GM21717 (cell line): ENCODE results near the gene RETN.
"Not testable (repeated sequence)": the region's sequence is repeated elsewhere in the genome, so short reads cannot be mapped to it uniquely, and the experiment has no call there.

Experiments
- ATAC-seq: cut with Tn5 transposase; IDR thresholded peaks from one replicate; pipeline ENCODE4 v1.9.1; 2021; ENCODE audit warnings: mild to moderate bottlenecking, moderate library complexity; ENCODE audit not compliant: unreplicated experiment

The RETN gene

GRCh38 chr19:7637374-7638256 lies 31.2 kb upstream of the RETN start:
- ATAC-seq, result no peak

- ATAC-seq, result no peak
Measured at GRCh38 chr19:7638802-7639465, 29.9 kb upstream of the RETN start.

DNA sequence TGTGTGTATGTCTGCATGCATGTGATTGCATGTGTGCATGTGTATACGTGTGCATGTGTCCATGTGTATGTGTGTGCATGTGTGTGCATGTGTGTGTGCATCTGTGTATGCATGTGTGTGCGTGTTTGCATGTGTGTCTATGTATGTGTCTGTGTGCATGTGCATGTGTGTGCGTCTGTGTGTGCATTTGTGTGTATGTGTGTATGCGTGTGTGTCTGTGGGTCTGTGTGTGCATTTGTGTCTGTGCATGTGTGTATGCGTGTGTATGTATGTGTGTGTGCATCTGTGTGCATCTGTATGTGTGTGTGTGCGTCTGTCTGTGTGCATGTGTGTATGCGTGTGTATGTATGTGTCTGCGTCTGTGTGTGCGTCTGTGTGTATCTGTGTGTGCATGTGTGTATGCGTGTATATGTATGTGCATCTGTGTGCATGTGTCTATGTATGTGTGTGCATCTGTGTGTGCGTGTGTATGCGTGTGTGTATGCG lies 28.9 kb upstream of the RETN start:
- ATAC-seq, result no peak

GRCh38 chr19:7640803-7641202 lies 28.0 kb upstream of the RETN start:
- ATAC-seq, result no peak

- ATAC-seq, result no peak
Measured at GRCh38 chr19:7641290-7642276, 27.3 kb upstream of the RETN start.

- ATAC-seq, result no peak
Measured at GRCh38 chr19:7642295-7643030, 26.4 kb upstream of the RETN start.

- no peak for ATAC-seq
Measured at GRCh38 chr19:7643031-7643415, 25.8 kb upstream of the RETN start.

DNA sequence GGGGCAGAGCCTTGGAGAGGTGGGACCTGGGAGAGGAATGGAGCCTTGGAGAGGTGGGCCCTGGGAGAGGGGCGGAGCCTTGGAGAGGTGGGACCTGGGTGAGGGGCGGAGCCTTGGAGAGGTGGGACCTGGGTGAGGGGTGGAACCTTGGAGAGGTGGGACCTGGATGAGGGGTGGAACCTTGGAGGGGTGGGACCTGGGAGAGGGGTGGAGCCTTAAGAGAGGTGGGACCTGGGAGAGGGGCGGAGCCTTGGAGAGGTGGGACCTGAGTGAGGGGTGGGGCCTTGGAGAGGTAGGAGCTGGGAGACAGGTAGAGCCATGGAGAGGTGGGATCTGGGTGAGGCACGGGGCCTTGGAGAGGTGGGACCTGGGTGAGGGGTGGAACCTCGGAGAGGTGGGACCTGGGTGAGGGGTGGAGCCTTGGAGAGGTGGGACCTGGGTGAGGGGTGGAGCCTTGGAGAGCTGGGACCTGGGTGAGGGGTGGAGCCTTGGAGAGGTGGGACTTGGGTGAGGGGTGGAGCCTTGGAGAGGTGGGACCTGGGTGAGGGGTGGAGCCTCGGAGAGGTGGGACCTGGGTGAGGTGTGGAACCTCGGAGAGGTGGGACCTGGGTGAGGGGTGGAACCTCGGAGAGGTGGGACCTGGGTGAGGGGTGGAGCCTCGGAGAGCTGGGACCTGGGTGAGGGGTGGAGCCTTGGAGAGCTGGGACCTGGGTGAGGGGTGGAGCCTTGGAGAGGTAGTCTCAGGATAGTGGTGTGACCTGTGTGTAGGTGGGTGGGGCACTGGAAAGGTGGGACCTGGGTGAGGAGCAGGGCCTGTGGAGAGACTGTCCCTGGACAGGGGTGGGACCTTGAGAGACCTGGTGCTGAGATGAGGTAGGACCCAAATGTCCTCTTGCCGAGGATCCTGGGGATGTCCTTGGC lies 25.0 kb upstream of the RETN start:
- not testable (repeated sequence) for ATAC-seq

- ATAC-seq, result no peak
Measured at GRCh38 chr19:7644550-7644877, 24.3 kb upstream of the RETN start.

- ATAC-seq, result no peak
Measured at GRCh38 chr19:7645163-7645562, 23.7 kb upstream of the RETN start.

GRCh38 chr19:7645656-7646425 lies 23.0 kb upstream of the RETN start:
- no peak for ATAC-seq

GRCh38 chr19:7646426-7646700 lies 22.5 kb upstream of the RETN start:
- no peak for ATAC-seq

DNA sequence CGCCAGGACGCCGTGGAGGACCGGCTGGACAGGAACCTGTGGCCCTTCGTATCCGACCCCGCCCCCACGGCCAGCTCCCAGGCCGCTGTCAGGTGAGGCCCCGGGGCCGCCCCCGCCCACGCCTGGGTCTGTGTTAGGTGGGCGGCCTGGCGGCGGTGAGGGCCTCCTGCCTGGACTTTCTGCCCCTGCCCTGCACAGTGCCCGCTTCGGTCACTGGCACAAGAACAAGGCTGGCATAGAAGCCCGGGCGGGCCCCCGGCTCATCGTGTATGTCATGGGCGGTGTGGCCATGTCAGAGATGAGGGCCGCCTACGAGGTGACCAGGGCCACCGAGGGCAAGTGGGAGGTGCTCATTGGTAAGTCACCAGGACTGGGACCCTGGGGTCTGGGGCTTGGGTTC lies 21.7 kb upstream of the RETN start:
- ATAC-seq, result no peak

DNA sequence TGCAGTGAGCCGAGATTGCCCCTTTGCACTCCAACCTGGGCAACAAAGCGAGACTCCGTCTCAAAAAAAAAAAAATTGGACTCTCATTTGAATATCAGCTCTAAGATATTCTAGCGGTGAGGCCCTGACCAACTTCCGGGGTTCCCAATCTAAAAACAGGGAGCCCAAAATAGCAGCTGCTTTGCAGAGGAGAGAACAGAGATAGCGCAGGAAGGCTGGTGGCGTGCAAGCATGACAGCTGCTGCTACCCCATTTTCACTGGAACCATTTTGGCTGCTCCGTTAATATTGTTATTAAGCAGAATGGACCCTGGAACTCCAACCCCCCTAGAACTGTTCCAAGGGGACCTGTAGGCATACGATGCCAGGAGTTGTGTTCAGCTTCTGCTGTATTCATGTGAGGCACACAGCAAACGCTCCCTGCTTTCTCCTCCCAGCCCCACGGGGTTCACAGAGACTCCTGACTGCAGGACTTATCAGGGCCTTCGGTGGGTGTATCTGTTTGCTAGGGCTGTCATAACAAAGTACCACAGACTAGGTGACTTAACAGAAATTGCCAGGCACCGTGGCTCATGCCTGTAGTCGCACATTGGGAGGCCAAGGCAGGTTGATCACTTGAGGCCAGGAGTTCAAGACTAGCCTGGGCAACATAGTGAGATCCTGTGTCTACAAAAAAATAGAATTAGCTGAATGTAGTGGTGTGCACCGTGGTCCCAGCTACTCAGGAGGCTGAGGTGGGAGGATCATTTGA lies 20.4 kb upstream of the RETN start:
- ATAC-seq, result no peak

DNA sequence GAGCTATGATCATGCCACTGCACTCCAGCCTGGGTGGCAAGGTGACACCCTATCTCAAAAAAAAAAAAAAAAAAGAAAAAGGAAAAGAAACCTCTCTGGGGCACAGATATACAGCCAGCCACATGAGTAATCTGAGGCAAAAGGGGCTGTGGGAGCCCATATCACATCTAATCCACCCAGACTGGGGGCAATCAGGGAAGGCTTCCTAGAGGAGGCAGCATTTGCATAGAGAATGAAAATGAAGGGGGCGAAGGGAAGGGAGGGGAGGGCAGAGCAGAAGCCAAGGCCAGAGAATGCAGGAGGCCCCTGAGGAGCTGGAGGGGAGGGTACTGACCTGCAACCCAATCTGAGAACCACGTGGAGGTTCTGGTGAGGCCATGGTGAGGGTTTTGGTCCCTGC lies 18.7 kb upstream of the RETN start:
- no peak for ATAC-seq

DNA sequence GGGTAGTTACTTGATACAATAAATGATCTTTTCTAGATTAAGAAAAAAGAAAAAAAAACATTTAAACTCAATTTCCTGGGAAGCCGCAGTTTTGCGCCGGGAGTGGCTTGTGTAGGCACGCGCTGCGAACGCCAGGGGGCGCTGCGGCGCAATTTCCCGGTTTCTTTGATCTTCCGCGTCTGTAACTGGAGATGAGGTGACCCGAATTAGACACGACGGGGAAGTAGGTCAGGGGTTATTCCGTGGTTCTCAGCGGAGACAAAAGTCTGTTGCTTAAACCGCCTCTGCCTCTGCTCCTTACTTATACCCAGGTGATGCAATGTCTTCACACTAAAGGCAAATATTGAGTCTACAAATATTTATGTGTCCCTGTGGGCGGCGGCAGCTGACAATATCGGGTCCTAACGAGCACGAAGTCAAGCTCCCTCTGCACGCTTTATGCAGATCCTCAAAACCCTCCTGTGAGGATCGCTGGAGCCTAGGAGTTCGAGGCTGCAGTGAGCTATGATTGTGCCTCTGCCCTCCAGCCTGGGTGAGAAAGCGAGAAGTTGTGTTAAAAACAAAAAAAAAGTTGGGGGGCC lies 16.7 kb upstream of the RETN start:
- ATAC-seq, result no peak

DNA sequence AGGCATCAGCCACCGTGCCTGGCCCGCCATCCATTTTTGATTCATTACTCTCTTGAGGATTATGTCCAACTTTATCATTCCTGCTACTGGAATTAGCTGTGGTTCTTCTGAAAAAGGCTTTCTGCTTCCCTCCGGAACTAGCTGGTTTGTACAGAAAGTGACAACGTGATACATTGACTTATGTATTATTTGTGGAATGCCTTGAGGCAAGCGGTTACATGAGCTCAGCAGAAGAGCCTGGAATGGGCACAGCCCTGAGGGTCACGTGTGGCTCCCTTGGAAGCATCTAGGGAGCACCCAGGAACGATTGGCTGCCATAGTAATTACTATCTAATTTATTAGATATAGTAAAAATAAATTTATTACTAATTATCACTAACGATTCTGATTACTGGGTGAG lies 14.4 kb upstream of the RETN start:
- no peak for ATAC-seq

DNA sequence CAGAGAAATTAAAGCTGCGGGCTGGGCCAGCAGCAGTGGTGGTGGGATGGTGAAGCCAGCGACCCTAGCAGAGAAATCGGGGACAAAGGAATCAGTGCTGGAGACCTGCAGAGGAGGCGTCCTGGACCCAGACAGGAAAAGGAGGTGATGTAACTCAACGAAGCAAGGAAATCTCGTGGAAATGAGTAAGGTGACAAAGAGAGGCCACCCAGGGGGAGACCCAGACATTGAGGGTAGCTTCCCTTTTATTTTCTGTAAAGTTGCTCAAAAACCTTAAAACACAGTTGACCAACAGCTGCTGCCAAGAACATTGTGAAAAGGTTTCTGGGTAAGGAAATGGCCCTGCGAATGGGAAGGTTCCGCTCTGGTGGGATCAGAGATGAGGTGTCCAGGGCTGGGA lies 13.3 kb upstream of the RETN start:
- ATAC-seq, result no peak
